Lung (tissue), 12 donors: ENCODE results near the gene CAMK4. TPM values are rescaled to one million over a fixed set of nuclear protein-coding genes. Genes with fewer than 3 reads are reported as not detected.

Source experiments
- ATAC-seq: fragments of 200-7000 bp; cut with Tn5 transposase; one replicate; pipeline ENCODE4 v1.9.1; 2020; ENCODE audit warnings: moderate number of reproducible peaks; ENCODE audit not compliant: insufficient read depth, low FRiP score
- DNase-seq, 3 donors: peaks; one replicate each; pipeline ENCODE4 v3.0.0-alpha.2; 2013 to 2017
- H3K27ac ChIP-seq, 2 donors: one replicate each; pipeline ENCODE4 v1.5.1; 2013; ENCODE audit warnings: mild to moderate bottlenecking in 2 of 2, moderate library complexity in 2 of 2, control low read depth in 1 of 2, inconsistent platforms in 1 of 2, low read depth in 1 of 2, low read length in 1 of 2
- H3K27me3 ChIP-seq, 3 donors: one replicate each; pipeline ENCODE4 v1.5.1; 2013; ENCODE audit warnings: low read length in 2 of 3; ENCODE audit not compliant: control insufficient read depth in 3 of 3, insufficient read depth in 3 of 3
- H3K36me3 ChIP-seq, 4 donors: one replicate each; pipeline ENCODE4 v1.5.1; 2013; ENCODE audit warnings: low read length in 4 of 4, mild to moderate bottlenecking in 1 of 4, moderate library complexity in 1 of 4; ENCODE audit not compliant: control insufficient read depth in 4 of 4, insufficient read depth in 4 of 4
- H3K4me1 ChIP-seq, 5 donors: one replicate each; pipeline ENCODE4 v1.5.1; 2013; ENCODE audit warnings: low read length in 5 of 5, mild to moderate bottlenecking in 2 of 5, moderate library complexity in 1 of 5; ENCODE audit not compliant: control insufficient read depth in 5 of 5, insufficient read depth in 5 of 5
- H3K4me3 ChIP-seq: one replicate; pipeline ENCODE4 v1.5.1; 2013; ENCODE audit warnings: mild to moderate bottlenecking, control low read depth, moderate library complexity
- H3K9ac ChIP-seq, 2 donors: one replicate each; pipeline ENCODE4 v1.5.1; 2013; ENCODE audit warnings: low read length in 2 of 2, control low read depth in 1 of 2; ENCODE audit not compliant: insufficient read depth in 1 of 2
- H3K9me3 ChIP-seq, 4 donors: one replicate each; pipeline ENCODE4 v1.5.1; 2013; ENCODE audit warnings: low read length in 3 of 4, mild to moderate bottlenecking in 1 of 4, moderate library complexity in 1 of 4; ENCODE audit not compliant: control insufficient read depth in 4 of 4, insufficient read depth in 3 of 4
- WGBS, 2 donors: extraction: QIAGEN DNeasy Blood & Tissue Kit; methylation state at CpG; one replicate each; pipeline ENCODE4 v1.1.7; 2013; 5-methylcytosine and 5-hydroxymethylcytosine counted together
- polyA plus RNA-seq, 2 donors: library from polyadenylated mRNA; stranded (reverse); fragments of 200-250 nt; gene quantifications; one replicate each; pipeline ENCODE4 v1.2.1, GENCODE V29; 2013
- total RNA-seq, 2 donors: library from RNA; depleted of rRNA in 1 of 2; stranded (reverse); fragments of >200 nt in 1 of 2; gene quantifications; one replicate each; pipeline ENCODE4 v1.2.1, GENCODE V29; 2014 to 2021
- TF ChIP-seq, protein P1 (sequence below): IDR thresholded peaks from 2 replicates; pipeline ENCODE4 v1.5.1; 2012; ENCODE audit warnings: mild to moderate bottlenecking; ENCODE audit errors: control extremely low read depth, extremely low read depth
- donor health status: control.
- donor health status: control.
- donor health status: Bipolar disorder and iron deficiency.
- donor health status: healthy.
- donor health status: DM: yes; HTN: yes; CAD: no.

CAMK4 gene
- total and polyA plus RNA-seq, 4 donors = 0.18 to 27.7 (median 0.73) TPM

DNA sequence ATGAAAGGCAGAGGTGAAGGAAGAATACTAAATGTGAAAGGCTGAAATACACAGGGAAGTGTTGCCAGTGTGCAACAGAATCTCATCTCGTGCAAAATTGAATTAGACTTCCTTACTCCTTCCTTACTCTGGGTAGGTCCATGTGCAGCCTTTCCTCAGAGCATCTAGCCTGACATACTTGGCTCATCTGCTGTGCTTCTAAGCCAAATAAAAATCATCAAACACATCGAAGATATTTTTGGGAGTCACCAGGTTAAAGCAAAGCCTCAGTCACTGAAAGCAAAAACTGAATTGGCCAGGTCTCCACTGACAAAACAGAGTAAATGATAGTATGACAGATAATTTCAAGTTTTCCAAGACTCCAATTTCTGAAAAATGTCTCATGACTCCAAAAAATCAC is 268.8 kb downstream of the CAMK4 start:
- H3K9me3 ChIP-seq = no peaks in the 10 kb centered on the region
- no peak overlapping the region for H3K9ac ChIP-seq
- peaks cover 0 to 2% (median 0%) of the 10 kb centered on the region in 5 donors for H3K4me1 ChIP-seq
- no peaks in the 10 kb centered on the region for H3K27me3 ChIP-seq
- DNase-seq (no peak), ATAC-seq (no peak)
- TF ChIP-seq, protein P1, sequence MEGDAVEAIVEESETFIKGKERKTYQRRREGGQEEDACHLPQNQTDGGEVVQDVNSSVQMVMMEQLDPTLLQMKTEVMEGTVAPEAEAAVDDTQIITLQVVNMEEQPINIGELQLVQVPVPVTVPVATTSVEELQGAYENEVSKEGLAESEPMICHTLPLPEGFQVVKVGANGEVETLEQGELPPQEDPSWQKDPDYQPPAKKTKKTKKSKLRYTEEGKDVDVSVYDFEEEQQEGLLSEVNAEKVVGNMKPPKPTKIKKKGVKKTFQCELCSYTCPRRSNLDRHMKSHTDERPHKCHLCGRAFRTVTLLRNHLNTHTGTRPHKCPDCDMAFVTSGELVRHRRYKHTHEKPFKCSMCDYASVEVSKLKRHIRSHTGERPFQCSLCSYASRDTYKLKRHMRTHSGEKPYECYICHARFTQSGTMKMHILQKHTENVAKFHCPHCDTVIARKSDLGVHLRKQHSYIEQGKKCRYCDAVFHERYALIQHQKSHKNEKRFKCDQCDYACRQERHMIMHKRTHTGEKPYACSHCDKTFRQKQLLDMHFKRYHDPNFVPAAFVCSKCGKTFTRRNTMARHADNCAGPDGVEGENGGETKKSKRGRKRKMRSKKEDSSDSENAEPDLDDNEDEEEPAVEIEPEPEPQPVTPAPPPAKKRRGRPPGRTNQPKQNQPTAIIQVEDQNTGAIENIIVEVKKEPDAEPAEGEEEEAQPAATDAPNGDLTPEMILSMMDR = no peak
- no peak overlapping the region for H3K27ac ChIP-seq
- H3K36me3 ChIP-seq = peaks cover 0 to 4% (median 1%) of the 10 kb centered on the region in 4 donors
- no peak overlapping the region for H3K4me3 ChIP-seq
- whole genome bisulfite sequencing, 2 donors = 75 to 94% methylated on average over 2 of the region's 2 CpGs

DNA sequence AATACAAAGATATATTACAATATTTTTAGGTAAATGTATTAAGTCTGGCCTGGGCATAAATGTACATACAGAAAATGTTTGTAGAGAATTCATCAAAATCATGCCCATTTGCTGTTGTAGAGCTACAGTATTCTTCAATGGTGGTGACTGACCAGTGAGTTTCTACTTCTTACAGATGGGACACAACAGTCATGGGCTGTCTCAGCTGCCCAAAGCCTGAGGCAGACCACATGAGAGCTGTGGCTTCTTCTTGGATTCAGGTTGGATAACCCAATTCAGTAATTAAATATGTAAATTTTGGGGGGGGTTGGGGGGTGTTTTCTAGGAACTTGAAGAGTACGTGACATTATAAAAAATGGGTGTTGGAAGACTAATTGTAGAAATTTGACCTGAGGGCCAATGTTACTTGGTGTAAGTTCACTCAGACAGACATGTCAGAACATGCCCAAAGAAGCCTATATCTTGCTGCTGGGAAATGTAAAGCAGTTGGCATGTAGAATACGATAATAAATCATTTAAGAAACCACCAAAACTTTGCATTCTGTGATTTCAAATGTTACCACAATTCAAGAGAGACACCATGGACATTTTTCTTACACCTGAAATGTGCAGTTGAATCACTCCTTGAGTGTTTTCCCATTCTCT is 270.3 kb downstream of the CAMK4 start:
- no peaks in the 10 kb centered on the region for H3K9me3 ChIP-seq
- peaks cover 0 to 2% (median 0%) of the 10 kb centered on the region in 5 donors for H3K4me1 ChIP-seq
- H3K36me3 ChIP-seq = peaks cover 1 to 4% (median 3%) of the 10 kb centered on the region in 4 donors
- no peak overlapping the region for H3K9ac ChIP-seq
- TF ChIP-seq, protein P1 = no peak
- ATAC-seq (no peak), DNase-seq (no peak)
- no peaks in the 10 kb centered on the region for H3K27me3 ChIP-seq
- H3K4me3 ChIP-seq = no peak overlapping the region
- whole genome bisulfite sequencing, 2 donors = 96 to 99% methylated on average over 2 of the region's 2 CpGs
- no peak overlapping the region for H3K27ac ChIP-seq

GRCh38 chr5:111495159-111495558 is 271.0 kb downstream of the CAMK4 start:
- H3K36me3 ChIP-seq = peaks cover 2 to 7% (median 4%) of the 10 kb centered on the region in 4 donors
- no peaks in the 10 kb centered on the region for H3K9me3 ChIP-seq
- H3K27ac ChIP-seq = no peak overlapping the region
- H3K4me1 ChIP-seq = peaks cover 0 to 2% (median 0%) of the 10 kb centered on the region in 5 donors
- H3K27me3 ChIP-seq = no peaks in the 10 kb centered on the region
- DNase-seq (no peak), ATAC-seq (no peak)
- TF ChIP-seq, protein P1 = no peak
- 94 to 99% methylated on average over 1 of the region's 1 CpG for WGBS, 2 donors
- no peak overlapping the region for H3K9ac ChIP-seq
- no peak overlapping the region for H3K4me3 ChIP-seq
